HG02571 (cell line): ENCODE data around the gene SULT1A3.
"Not testable (repeated sequence)": the region's sequence is repeated elsewhere in the genome, so short reads cannot be mapped to it uniquely, and the experiment has no call there.

ENCODE experiments used
- ATAC-seq: cut with Tn5 transposase; IDR thresholded peaks from one replicate; pipeline ENCODE4 v1.9.1; 2021; ENCODE audit warnings: mild to moderate bottlenecking, moderate library complexity; ENCODE audit not compliant: unreplicated experiment

Gene SULT1A3

GRCh38 chr16:30199049-30199448 lies at the start of gene SULT1A3:
Gene SULT1A3 (plus strand): TSS chr16:30199255. CDS start chr16:30200729, 1,474 bp downstream.
- ATAC-seq = not testable (repeated sequence)

- ATAC-seq = no peak
Measured at GRCh38 chr16:30151091-30151490, 48.0 kb upstream of the SULT1A3 start.

GRCh38 chr16:30152517-30152916 lies 46.5 kb upstream of the SULT1A3 start:
- ATAC-seq = no peak

- ATAC-seq = no peak
Measured at GRCh38 chr16:30155188-30155587, 43.9 kb upstream of the SULT1A3 start.

GRCh38 chr16:30157214-30157613 lies 41.8 kb upstream of the SULT1A3 start:
- no peak for ATAC-seq

- no peak for ATAC-seq
Measured at GRCh38 chr16:30163538-30163937, 35.5 kb upstream of the SULT1A3 start.

GRCh38 chr16:30166202-30166902 lies 32.7 kb upstream of the SULT1A3 start:
- ATAC-seq = no peak

- ATAC-seq = not testable (repeated sequence)
Measured at GRCh38 chr16:30168746-30169145, 30.3 kb upstream of the SULT1A3 start.

GRCh38 chr16:30169416-30169815 lies 29.6 kb upstream of the SULT1A3 start:
- not testable (repeated sequence) for ATAC-seq

- not testable (repeated sequence) for ATAC-seq
Measured at GRCh38 chr16:30170145-30170544, 28.9 kb upstream of the SULT1A3 start.

GRCh38 chr16:30173054-30173453 lies 26.0 kb upstream of the SULT1A3 start:
- no peak for ATAC-seq

GRCh38 chr16:30176876-30177275 lies 22.2 kb upstream of the SULT1A3 start:
- not testable (repeated sequence) for ATAC-seq

- no peak for ATAC-seq
Measured at GRCh38 chr16:30179195-30179594, 19.9 kb upstream of the SULT1A3 start.

GRCh38 chr16:30179931-30180330 lies 19.1 kb upstream of the SULT1A3 start:
- ATAC-seq = no peak

GRCh38 chr16:30180741-30181140 lies 18.3 kb upstream of the SULT1A3 start:
- ATAC-seq = no peak

- peak; percentile 49 for ATAC-seq
Measured at GRCh38 chr16:30183233-30184095, 15.6 kb upstream of the SULT1A3 start, which contains the start of gene CORO1A. Gene CORO1A (plus strand): TSS chr16:30183602. CDS start chr16:30185210, 1,608 bp downstream.

GRCh38 chr16:30184096-30184890 lies 14.8 kb upstream of the SULT1A3 start:
- no peak for ATAC-seq

- no peak for ATAC-seq
Measured at GRCh38 chr16:30184891-30185682, 14.0 kb upstream of the SULT1A3 start.

GRCh38 chr16:30185683-30186421 lies 13.2 kb upstream of the SULT1A3 start:
- no peak for ATAC-seq

GRCh38 chr16:30186444-30186781 lies 12.6 kb upstream of the SULT1A3 start:
- ATAC-seq = no peak
